ENCODE results near the gene RAB33B.

Gene RAB33B

GRCh38 chr4:139493176-139493575, 39.3 kb downstream of the RAB33B start:
- TF ChIP-seq, protein P1, sequence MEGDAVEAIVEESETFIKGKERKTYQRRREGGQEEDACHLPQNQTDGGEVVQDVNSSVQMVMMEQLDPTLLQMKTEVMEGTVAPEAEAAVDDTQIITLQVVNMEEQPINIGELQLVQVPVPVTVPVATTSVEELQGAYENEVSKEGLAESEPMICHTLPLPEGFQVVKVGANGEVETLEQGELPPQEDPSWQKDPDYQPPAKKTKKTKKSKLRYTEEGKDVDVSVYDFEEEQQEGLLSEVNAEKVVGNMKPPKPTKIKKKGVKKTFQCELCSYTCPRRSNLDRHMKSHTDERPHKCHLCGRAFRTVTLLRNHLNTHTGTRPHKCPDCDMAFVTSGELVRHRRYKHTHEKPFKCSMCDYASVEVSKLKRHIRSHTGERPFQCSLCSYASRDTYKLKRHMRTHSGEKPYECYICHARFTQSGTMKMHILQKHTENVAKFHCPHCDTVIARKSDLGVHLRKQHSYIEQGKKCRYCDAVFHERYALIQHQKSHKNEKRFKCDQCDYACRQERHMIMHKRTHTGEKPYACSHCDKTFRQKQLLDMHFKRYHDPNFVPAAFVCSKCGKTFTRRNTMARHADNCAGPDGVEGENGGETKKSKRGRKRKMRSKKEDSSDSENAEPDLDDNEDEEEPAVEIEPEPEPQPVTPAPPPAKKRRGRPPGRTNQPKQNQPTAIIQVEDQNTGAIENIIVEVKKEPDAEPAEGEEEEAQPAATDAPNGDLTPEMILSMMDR (conservative IDR thresholded peaks at IDR 0.05; ENCODE audit: low read depth, low read length), result no peak
- H3K4me3 ChIP-seq (ENCODE audit: low read length), result no peak overlapping the region
- no peak for DNase-seq (ENCODE audit: low read depth)

DNA sequence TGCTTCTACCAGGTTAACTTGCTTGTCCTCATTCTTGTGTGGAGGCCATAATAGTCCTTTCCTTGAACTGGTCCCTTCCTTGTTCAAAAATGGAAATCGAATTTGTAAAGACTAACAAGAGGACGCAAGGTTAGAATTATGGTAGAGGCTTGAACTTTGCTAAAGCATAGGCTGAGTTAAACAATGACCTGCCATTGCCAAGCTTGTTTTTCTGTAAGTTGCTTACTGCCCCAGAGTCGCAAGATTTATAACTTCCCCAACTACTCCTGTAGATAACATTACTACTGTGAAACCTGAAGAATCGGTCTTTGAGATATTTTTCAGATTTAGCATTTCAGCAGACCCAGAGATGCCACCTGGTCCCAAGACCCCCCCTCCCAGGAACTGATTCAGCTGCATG, 45.3 kb downstream of the RAB33B start:
- H3K4me3 ChIP-seq (ENCODE audit: low read length), result no peak overlapping the region
- DNase-seq (ENCODE audit: low read depth), result no peak
- TF ChIP-seq, protein P1 (conservative IDR thresholded peaks at IDR 0.05; ENCODE audit: low read depth, low read length), result no peak

DNA sequence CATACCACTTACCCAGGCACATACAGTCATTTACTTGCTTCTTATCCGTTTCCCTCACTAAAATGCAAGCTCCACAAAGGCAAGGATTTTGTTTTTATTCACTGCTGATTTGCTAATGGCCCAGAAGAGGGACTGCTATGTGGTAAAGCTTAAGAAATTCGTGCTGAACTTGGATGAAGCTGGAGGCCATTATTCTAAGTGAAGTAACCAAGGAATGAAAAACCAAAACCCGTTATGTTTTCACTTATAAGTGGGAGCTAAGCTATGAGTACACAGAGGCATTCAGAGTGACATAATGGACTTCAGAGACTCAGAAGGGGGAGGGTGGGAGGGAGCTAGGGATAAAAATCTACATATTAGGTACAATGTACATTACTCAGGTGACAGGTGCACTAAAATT, 47.2 kb downstream of the RAB33B start:
- TF ChIP-seq, protein P1 (conservative IDR thresholded peaks at IDR 0.05; ENCODE audit: low read depth, low read length), result no peak
- H3K4me3 ChIP-seq (ENCODE audit: low read length), result no peak overlapping the region
- no peak for DNase-seq (ENCODE audit: low read depth)

GRCh38 chr4:139501527-139501926, 47.6 kb downstream of the RAB33B start:
- DNase-seq (ENCODE audit: low read depth), result no peak
- TF ChIP-seq, protein P1 (conservative IDR thresholded peaks at IDR 0.05; ENCODE audit: low read depth, low read length), result no peak
- H3K4me3 ChIP-seq (ENCODE audit: low read length), result no peak overlapping the region

DNA sequence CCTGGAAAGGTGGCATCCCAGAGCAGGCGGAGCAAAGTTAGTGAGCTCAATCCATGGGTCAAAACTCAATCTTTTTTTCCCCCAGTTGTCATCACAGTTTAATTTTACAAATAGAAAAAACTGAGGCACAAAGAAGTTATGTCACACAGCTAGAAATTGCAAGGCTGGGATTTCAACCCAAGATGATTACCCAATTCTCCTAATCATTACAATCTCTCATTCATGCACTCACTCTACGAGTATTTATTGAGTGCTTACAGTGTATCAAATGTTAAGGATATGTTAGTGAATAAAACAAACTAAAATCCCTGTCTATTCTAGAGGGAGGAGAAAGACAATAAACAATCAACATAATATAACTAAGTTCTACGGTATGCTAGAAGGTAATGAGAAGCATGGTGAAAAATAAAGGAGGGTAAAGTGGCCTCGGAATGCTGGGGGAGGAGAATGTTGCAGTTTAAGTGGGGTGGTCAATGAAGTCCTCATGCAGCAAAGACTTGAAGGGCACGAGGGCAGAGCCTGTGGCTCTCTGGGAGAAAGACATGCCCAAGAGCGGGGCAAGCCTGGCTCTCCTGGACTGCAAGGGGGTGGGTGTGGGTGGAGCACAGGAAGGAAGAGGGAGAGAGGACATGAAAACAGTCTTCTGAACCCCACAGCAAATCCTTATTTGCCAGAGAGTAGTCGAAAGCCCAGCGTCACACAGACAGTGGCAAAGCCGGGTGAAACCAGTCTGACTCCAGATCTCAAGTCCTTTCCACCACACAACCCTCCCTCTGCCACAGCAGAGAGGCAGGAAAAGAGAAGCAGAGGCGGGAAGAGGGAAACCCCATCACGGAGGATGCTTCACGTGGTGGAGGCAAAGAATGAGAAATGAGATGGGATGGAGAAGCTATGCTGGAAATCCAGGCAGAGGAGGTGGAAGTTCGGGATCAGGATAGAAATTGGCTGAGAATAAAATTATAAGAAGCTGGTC, 48.3 kb downstream of the RAB33B start:
- DNase-seq (ENCODE audit: low read depth), result no peak
- no peak overlapping the region for H3K4me3 ChIP-seq (ENCODE audit: low read length)
- TF ChIP-seq, protein P1 (conservative IDR thresholded peaks at IDR 0.05; ENCODE audit: low read depth, low read length), result no peak

DNA sequence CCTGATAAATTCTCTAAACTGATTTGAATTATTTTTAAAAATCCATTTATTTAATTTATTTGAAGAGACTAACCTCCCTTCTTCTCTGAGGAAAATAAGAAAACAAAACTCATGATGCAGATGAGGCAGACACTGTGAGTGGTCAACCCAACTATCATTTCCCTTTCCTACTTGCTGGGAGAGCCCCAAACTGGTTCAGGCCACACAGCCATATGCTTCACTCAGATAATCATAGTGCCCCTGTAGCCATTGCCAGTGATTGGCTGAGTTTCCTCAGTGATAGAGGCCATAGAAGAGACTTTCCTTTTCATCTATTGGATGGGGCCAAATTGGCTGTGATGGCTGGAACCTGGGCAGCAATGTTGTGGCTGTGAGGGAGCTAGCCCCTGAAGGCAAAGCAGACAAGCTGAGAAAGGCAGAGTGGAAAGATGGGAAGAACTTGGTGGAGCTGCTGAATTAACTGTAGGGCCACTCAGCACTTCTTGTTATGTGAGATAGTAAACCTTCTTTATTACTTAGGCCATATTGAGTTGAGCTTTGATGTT, 49.8 kb downstream of the RAB33B start:
- no peak overlapping the region for H3K4me3 ChIP-seq (ENCODE audit: low read length)

More for the DNA sequence above, 49.8 kb downstream of the RAB33B start:
- DNase-seq (ENCODE audit: low read depth), result no peak
- TF ChIP-seq, protein P1 (conservative IDR thresholded peaks at IDR 0.05; ENCODE audit: low read depth, low read length), result no peak
